Ishikawa (cell line): ENCODE results near the gene AGBL5.

ENCODE experiments used
- CEBPB ChIP-seq: IDR thresholded peaks from 2 replicates; pipeline ENCODE4 v1.6.1; 2012
- CREB1 ChIP-seq: IDR thresholded peaks from 2 replicates; pipeline ENCODE4 v1.6.1; 2012; ENCODE audit warnings: low read depth
- EGR1 ChIP-seq: IDR thresholded peaks from 2 replicates; pipeline ENCODE4 v1.6.1; 2012
- EP300 ChIP-seq: IDR thresholded peaks from 2 replicates; pipeline ENCODE4 v1.6.1; 2012; ENCODE audit warnings: borderline replicate concordance
- MAX ChIP-seq: IDR thresholded peaks from 2 replicates; pipeline ENCODE4 v1.6.1; 2012
- NFIC ChIP-seq: IDR thresholded peaks from 2 replicates; pipeline ENCODE4 v1.6.1; 2012
- RAD21 ChIP-seq: IDR thresholded peaks from 2 replicates; pipeline ENCODE4 v1.6.1; 2012; ENCODE audit warnings: low read depth
- REST ChIP-seq: IDR thresholded peaks from 2 replicates; pipeline ENCODE4 v1.6.1; 2012; ENCODE audit warnings: low read depth, mild to moderate bottlenecking
- TAF1 ChIP-seq: IDR thresholded peaks from 2 replicates; pipeline ENCODE4 v1.6.1; 2012; ENCODE audit warnings: low read depth, mild to moderate bottlenecking
- TCF12 ChIP-seq: IDR thresholded peaks from 2 replicates; pipeline ENCODE4 v1.6.1; 2012; ENCODE audit warnings: low read depth
- TEAD4 ChIP-seq: IDR thresholded peaks from 2 replicates; pipeline ENCODE4 v1.6.1; 2012
- USF1 ChIP-seq: IDR thresholded peaks from 2 replicates; pipeline ENCODE4 v1.6.1; 2012
- YY1 ChIP-seq: IDR thresholded peaks from 2 replicates; pipeline ENCODE4 v1.6.1; 2012; ENCODE audit warnings: low read depth
- ZBTB7A ChIP-seq: IDR thresholded peaks from 2 replicates; pipeline ENCODE4 v1.6.1; 2012; ENCODE audit warnings: low read depth

GRCh38 chr2:27042159-27042661 lies 9.3 kb upstream of the AGBL5 start:
- TF ChIP-seq TAF1 (no peak), RAD21 (no peak), EP300 (no peak), YY1 (no peak), NFIC (0 out of 2 replicates have a peak, but pooled peaks have one; percentile 18), ZBTB7A (no peak), EGR1 (no peak), USF1 (no peak), MAX (no peak), TEAD4 (no peak), CEBPB (no peak), REST (no peak), TCF12 (no peak), CREB1 (no peak)
